OCI-LY7 (cell line): ENCODE data around the gene ARFGAP1. TPM values are rescaled to one million over a fixed set of nuclear protein-coding genes. Genes with fewer than 3 reads are reported as not detected.

Experiments used
- BruUV-seq: library from RNA; stranded (reverse); fragments of 400-500 nt; replicated peaks from 2 replicates; lab custom pipeline; 2021; lab: Mats Ljungman, UMichigan
- CTCF ChIA-PET: fragments of 300-600 bp; sonication (Branson Sonifier 250); formaldehyde crosslinking; loops from one replicate; lab custom pipeline; 2022; ENCODE audit warnings: antibody characterized with exemption; ENCODE audit not compliant: unreplicated experiment; lab: Charles Lee
- POLR2A ChIA-PET: fragments of 300-600 bp; sonication (Branson Sonifier 250); formaldehyde crosslinking; loops from one replicate; lab custom pipeline; 2022; ENCODE audit warnings: antibody characterized with exemption; lab: Charles Lee
- DNase-seq: peaks from one replicate; pipeline ENCODE4 v3.0.0-alpha.2; 2015; ENCODE audit warnings: low spot score
- H2AFZ ChIP-seq: fragments of 200-600 bp; sonication (generic), shearing (Covaris generic); 2 replicates; pipeline ENCODE4 v1.6.1; 2014; ENCODE audit warnings: mild to moderate bottlenecking, antibody characterized with exemption, low read length, moderate library complexity
- H3K27ac ChIP-seq: fragments of 200-600 bp; sonication (generic); 2 replicates; pipeline ENCODE4 v1.5.1; 2014; ENCODE audit warnings: mixed run types, low read depth, mild to moderate bottlenecking, moderate library complexity, low read length, inconsistent platforms; ENCODE audit not compliant: poor library complexity, severe bottlenecking
- H3K36me3 ChIP-seq: fragments of 200-600 bp; sonication (generic); 2 replicates; pipeline ENCODE4 v1.6.1; 2014; ENCODE audit warnings: mild to moderate bottlenecking, antibody characterized with exemption, low read length, moderate library complexity, mixed read lengths; ENCODE audit not compliant: insufficient read depth
- H3K4me1 ChIP-seq: fragments of 200-600 bp; sonication (generic); 2 replicates; pipeline ENCODE4 v1.5.1; 2014; ENCODE audit warnings: mild to moderate bottlenecking, low read length; ENCODE audit not compliant: insufficient read depth, poor library complexity, severe bottlenecking
- H3K4me2 ChIP-seq: fragments of 200-600 bp; sonication (generic); 2 replicates; pipeline ENCODE4 v1.6.1; 2014; ENCODE audit warnings: mild to moderate bottlenecking, low read length
- H3K4me3 ChIP-seq: fragments of 200-600 bp; sonication (generic); 2 replicates; pipeline ENCODE4 v1.5.1; 2014; ENCODE audit warnings: mild to moderate bottlenecking, low read depth, low read length; ENCODE audit not compliant: poor library complexity, severe bottlenecking
- H3K79me2 ChIP-seq: fragments of 200-600 bp; sonication (generic); 2 replicates; pipeline ENCODE4 v1.6.1; 2016; ENCODE audit warnings: low read depth, mild to moderate bottlenecking, low read length, moderate library complexity, mixed read lengths; ENCODE audit not compliant: insufficient read depth
- H3K9me2 ChIP-seq: fragments of 200-600 bp; sonication (generic); 2 replicates; pipeline ENCODE4 v1.6.1; 2016; ENCODE audit warnings: mild to moderate bottlenecking, low read length, mixed read lengths; ENCODE audit not compliant: insufficient read depth
- H3K9me3 ChIP-seq: fragments of 200-600 bp; sonication (generic); 2 replicates; pipeline ENCODE4 v1.6.1; 2014; ENCODE audit warnings: mild to moderate bottlenecking, mixed run types, low read length, mixed read lengths
- H4K20me1 ChIP-seq: fragments of 200-600 bp; sonication (generic); 2 replicates; pipeline ENCODE4 v1.6.1; 2014; ENCODE audit warnings: mild to moderate bottlenecking, antibody characterized with exemption, low read length, moderate library complexity, mixed read lengths; ENCODE audit not compliant: insufficient read depth
- CTCF ChIP-seq: fragments of 200-600 bp; sonication (generic); conservative IDR thresholded peaks from 2 replicates; pipeline ENCODE4 v1.5.1; 2014; ENCODE audit warnings: mild to moderate bottlenecking, antibody characterized with exemption, low read length, moderate library complexity, mixed read lengths
- EZH2phosphoT487 ChIP-seq: fragments of 200-600 bp; sonication (generic); IDR thresholded peaks from 2 replicates; pipeline ENCODE4 v1.6.1; 2018; ENCODE audit warnings: low read depth, borderline replicate concordance, mild to moderate bottlenecking, mixed run types, antibody characterized with exemption, low read length, moderate library complexity, mixed read lengths
- intact Hi-C: fragments of 100-400 bp; cut with micrococcal nuclease; formaldehyde crosslinking; loops from one replicate; pipeline ENCODE4 v1.10.0; 2022; ENCODE audit not compliant: unreplicated experiment
- total RNA-seq, 2 experiments: library from RNA; depleted of rRNA in 1 of 2; stranded (reverse); fragments of >200 nt in 1 of 2; shearing (Covaris generic) in 1 of 2; gene quantifications; 2 replicates each; pipeline ENCODE4 v1.2.3, GENCODE V29; 2014 to 2022

Gene ARFGAP1
- total RNA-seq, 2 experiments from 2014 or later, result 57.9 to 105 TPM

DNA sequence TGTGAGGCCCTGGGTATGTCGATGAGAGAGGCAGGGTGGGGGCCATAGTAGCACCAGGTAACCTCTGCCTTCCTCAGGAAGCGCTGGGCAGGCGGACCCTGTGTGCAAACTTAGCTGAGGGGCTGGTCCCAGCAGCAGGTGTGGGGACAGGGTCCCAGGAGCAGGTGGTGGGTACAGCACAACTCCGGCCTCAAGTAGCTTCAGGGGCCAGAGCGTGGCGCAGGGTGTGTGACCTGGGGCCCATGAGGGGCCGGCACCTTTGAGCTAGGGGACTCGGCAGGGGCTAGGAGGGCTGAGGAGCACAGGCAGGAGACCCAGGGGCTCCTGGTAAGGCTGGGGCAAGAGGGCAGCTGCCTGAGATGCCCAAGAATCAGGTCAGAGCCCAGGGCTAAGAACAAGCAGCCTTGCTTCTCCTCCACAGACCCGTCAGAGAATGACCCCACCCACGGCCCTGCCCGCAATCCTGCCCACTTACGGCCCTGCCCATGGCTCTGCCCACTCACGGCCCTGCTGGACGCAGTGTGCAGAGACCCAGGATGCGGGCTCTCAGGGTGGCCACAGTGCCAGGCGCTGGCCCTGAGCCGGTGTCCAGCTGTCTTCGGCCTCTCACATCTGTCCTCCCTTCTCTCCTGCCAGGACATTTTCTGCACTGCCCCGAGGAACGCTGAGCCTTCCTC, 57.6 kb downstream of the ARFGAP1 start:
- Histone ChIP-seq H3K4me3 (no peak overlapping the region), H3K36me3 (no peaks in the 10 kb centered on the region), H3K9me3 (no peaks in the 10 kb centered on the region), H3K9me2 (no peaks in the 10 kb centered on the region), H3K4me1 (peaks cover 19% of the 10 kb centered on the region), H3K4me2 (no peak overlapping the region), H2AFZ (no peak overlapping the region), H3K79me2 (no peaks in the 10 kb centered on the region), H3K27ac (no peak overlapping the region), H4K20me1 (no peaks in the 10 kb centered on the region)
- intact Hi-C loops, result no loop called here
- CTCF ChIA-PET, result no interaction called here
- no peak for DNase-seq
- no peak for TF ChIP-seq EZH2phosphoT487
- no peak for TF ChIP-seq CTCF
- POLR2A ChIA-PET, result no interaction called here
- BruUV-seq, result no TSS peak

- H3K9me2 ChIP-seq, result no peaks in the 10 kb centered on the region
- no peak overlapping the region for H3K27ac ChIP-seq
- no peak overlapping the region for H3K4me2 ChIP-seq
- ChIA-PET CTCF (no interaction called here), POLR2A (no interaction called here)
- intact Hi-C loops, result no loop called here
- H4K20me1 ChIP-seq, result no peaks in the 10 kb centered on the region
- no peak for DNase-seq
- no TSS peak for BruUV-seq
- no peaks in the 10 kb centered on the region for H3K36me3 ChIP-seq
- H2AFZ ChIP-seq, result no peak overlapping the region
- H3K4me3 ChIP-seq, result no peak overlapping the region
- no peaks in the 10 kb centered on the region for H3K9me3 ChIP-seq
- no peaks in the 10 kb centered on the region for H3K79me2 ChIP-seq
- H3K4me1 ChIP-seq, result peaks cover 12% of the 10 kb centered on the region
- TF ChIP-seq CTCF, result no peak
- TF ChIP-seq EZH2phosphoT487, result no peak
Measured at GRCh38 chr20:63330940-63331339, 58.3 kb downstream of the ARFGAP1 start.

DNA sequence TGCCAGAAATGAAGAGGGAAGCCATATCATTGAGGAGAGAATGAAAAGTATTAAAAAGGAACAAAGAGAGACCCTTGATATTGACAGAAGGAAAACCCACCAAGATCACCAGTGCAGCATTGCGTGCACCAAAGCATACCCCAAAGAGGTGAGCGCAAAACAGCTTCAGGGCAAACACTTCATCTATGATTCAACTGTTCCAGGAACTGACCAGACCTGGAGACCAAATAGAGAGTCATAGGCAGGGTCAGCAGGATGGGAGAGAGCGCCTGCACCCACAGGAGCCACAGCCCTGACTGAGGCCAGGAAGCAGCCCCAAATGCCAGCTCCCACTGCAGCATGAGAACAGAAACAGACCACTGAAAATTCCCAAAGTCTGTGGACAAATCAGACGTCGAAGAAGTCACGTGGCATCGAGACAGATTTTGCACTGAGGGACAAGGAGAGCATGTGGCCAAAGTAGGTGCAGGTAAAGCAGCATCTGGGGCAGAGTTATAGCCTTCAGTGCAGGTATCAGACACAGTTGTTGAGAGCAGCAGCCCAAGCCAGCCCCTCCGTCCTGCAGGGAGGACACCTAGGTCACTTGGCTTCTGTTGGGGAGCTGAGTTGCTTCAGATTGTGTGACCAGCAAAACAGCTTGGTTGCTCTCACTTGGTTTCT, 59.3 kb downstream of the ARFGAP1 start:
- no peak overlapping the region for H3K4me2 ChIP-seq
- H3K9me3 ChIP-seq, result no peaks in the 10 kb centered on the region
- H3K79me2 ChIP-seq, result no peaks in the 10 kb centered on the region
- no peaks in the 10 kb centered on the region for H3K36me3 ChIP-seq
- H3K9me2 ChIP-seq, result no peaks in the 10 kb centered on the region
- POLR2A ChIA-PET, result no interaction called here
- peaks cover 3% of the 10 kb centered on the region for H3K4me1 ChIP-seq
- no TSS peak for BruUV-seq
- CTCF ChIA-PET, result no interaction called here
- TF ChIP-seq CTCF (no peak), EZH2phosphoT487 (no peak)
- DNase-seq, result no peak
- intact Hi-C loops, result no loop called here
- no peak overlapping the region for H2AFZ ChIP-seq
- H3K4me3 ChIP-seq, result no peak overlapping the region
- no peak overlapping the region for H3K27ac ChIP-seq
- no peaks in the 10 kb centered on the region for H4K20me1 ChIP-seq
